ENCODE data around the gene LRRC71. TPM values are rescaled to one million over a fixed set of nuclear protein-coding genes. Genes with fewer than 3 reads are reported as not detected.

Gene LRRC71
- total and polyA plus RNA-seq, 10 of the 15 experiments (the other 5 are each of a cell fraction or from before 2014, with no cell fraction given) = not detected

GRCh38 chr1:156883919-156884318 lies 36.5 kb upstream of the LRRC71 start:
- in situ Hi-C loops (cut with MboI) = no loop called here
- CTCF ChIA-PET = interaction anchor here (0.9 to 2.2 kb wide), 5 partner anchors 8 to 194 kb away, joined by 4 to 8 read pairs (median 5); no protein-coding TSS in a partner anchor
- 2% methylated on average over 7 of the region's 7 CpGs for WGBS (ENCODE audit: insufficient coverage, insufficient replicate concordance, low lambda C conversion rate, missing lambda C conversion rate)
- SMC1A ChIA-PET (ENCODE audit: uncharacterized antibody, unreplicated experiment) = interaction anchor here (1.0 to 1.5 kb wide), 2 partner anchors 45 to 87 kb away, joined by 3 to 4 read pairs; no protein-coding TSS in a partner anchor
- Histone ChIP-seq H3K4me3 (no peak overlapping the region), H3K36me3 (ENCODE audit: control insufficient read depth in 2 of 2, insufficient read depth in 2 of 2, low read length in 1 of 2) (no peaks in the 10 kb centered on the region), H3K27me3 (replicated peaks in 1 of 2; ENCODE audit: control insufficient read depth in 2 of 2, insufficient read depth in 2 of 2, low read length in 1 of 2) (peaks cover 0 to 8% of the 10 kb centered on the region in 2 experiments; a peak in 3 of 4 replicates), H3K4me1 (ENCODE audit: control insufficient read depth, insufficient read depth, low read length) (no peaks in the 10 kb centered on the region), H3K9ac (ENCODE audit: control insufficient read depth, insufficient read depth, low read length) (no peak overlapping the region), H3K27ac (ENCODE audit: control insufficient read depth, insufficient read depth) (no peak overlapping the region), H3K9me3 (replicated peaks; ENCODE audit: control insufficient read depth, insufficient read depth, low read length) (no peaks in the 10 kb centered on the region), H2AFZ (ENCODE audit: control insufficient read depth, low read depth, low read length) (no peak overlapping the region), H3K79me2 (ENCODE audit: control insufficient read depth, insufficient read depth, low read length) (no peaks in the 10 kb centered on the region), H3K4me2 (ENCODE audit: control insufficient read depth, insufficient read depth) (no peak overlapping the region), H4K20me1 (ENCODE audit: control insufficient read depth, insufficient read depth) (no peaks in the 10 kb centered on the region)
- POLR2A ChIA-PET = interaction anchor here (0.6 to 0.8 kb wide), 2 partner anchors 11 to 158 kb away, joined by 3 to 4 read pairs; no protein-coding TSS in a partner anchor
- BruUV-seq (replicated peaks) = no TSS peak
- RAD21 ChIA-PET (ENCODE audit: unreplicated experiment) = interaction anchor here (1.0 to 1.4 kb wide), 3 partner anchors 22 to 195 kb away, joined by 3 to 4 read pairs (median 3); no protein-coding TSS in a partner anchor
- intact Hi-C loops (cut with micrococcal nuclease; ENCODE audit: unreplicated experiment) = no loop called here
- DNase-seq (ENCODE audit: low read depth, low spot score) (no peak), ATAC-seq (no peak), FAIRE-seq (no peak)
- no peak for TF ChIP-seq RCOR1 (conservative IDR thresholded peaks at IDR 0.05; ENCODE audit: low read depth, low read length)
- no peak for TF ChIP-seq MTA3 (IDR thresholded peaks at IDR 0.05; ENCODE audit: borderline replicate concordance, low read length)
- TF ChIP-seq NBN (IDR thresholded peaks at IDR 0.05) = no peak
- TF ChIP-seq GATAD2B (conservative IDR thresholded peaks at IDR 0.05; ENCODE audit: low read depth) = no peak
- no peak for TF ChIP-seq BRCA1 (IDR thresholded peaks at IDR 0.05; ENCODE audit: low read depth, low read length)

DNA sequence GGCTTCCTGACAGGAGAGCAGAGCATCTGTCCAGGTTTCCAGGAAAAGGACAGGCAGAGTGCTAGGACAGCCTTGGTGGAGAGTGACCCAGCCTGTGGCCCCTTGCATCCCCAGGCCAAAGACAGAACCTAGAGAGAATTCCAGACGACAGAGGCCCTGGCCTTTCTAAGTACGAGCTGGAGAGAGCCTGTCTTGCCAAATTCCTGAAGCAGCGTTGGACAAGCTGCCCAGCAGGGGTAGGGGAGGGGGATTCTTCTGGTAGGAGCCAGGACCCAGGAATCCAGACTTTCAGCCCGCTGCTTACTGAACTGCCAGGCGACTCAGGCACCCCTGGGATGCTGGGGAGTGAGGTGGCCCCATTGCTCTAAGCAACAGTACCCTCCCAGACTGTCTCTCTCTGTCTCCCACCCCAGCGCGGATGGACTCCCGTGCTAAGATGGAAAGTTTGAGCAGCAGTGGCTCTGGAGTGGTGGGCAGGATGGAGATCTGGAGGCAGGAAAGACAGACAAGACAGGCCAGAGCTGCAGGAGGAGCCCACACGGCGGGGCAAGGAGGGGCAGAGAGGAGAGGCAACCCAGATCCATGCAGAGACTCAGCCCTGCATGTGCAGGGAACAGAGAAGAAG lies 35.8 kb upstream of the LRRC71 start:
- Histone ChIP-seq H3K9ac (ENCODE audit: control insufficient read depth, insufficient read depth, low read length) (no peak overlapping the region), H3K27me3 (replicated peaks in 1 of 2; ENCODE audit: control insufficient read depth in 2 of 2, insufficient read depth in 2 of 2, low read length in 1 of 2) (peaks cover 0 to 6% of the 10 kb centered on the region in 2 experiments; a peak in 3 of 4 replicates), H3K9me3 (replicated peaks; ENCODE audit: control insufficient read depth, insufficient read depth, low read length) (no peaks in the 10 kb centered on the region), H3K27ac (ENCODE audit: control insufficient read depth, insufficient read depth) (no peak overlapping the region), H3K79me2 (ENCODE audit: control insufficient read depth, insufficient read depth, low read length) (no peaks in the 10 kb centered on the region), H4K20me1 (ENCODE audit: control insufficient read depth, insufficient read depth) (no peaks in the 10 kb centered on the region), H2AFZ (ENCODE audit: control insufficient read depth, low read depth, low read length) (no peak overlapping the region), H3K36me3 (ENCODE audit: control insufficient read depth in 2 of 2, insufficient read depth in 2 of 2, low read length in 1 of 2) (no peaks in the 10 kb centered on the region), H3K4me3 (no peak overlapping the region), H3K4me2 (ENCODE audit: control insufficient read depth, insufficient read depth) (no peak overlapping the region), H3K4me1 (ENCODE audit: control insufficient read depth, insufficient read depth, low read length) (no peaks in the 10 kb centered on the region)
- no TSS peak for BruUV-seq (replicated peaks)
- in situ Hi-C loops (cut with MboI) (no loop called here), intact Hi-C loops (cut with micrococcal nuclease; ENCODE audit: unreplicated experiment) (no loop called here)
- RAD21 ChIA-PET (ENCODE audit: unreplicated experiment) = interaction anchor here (1.0 to 2.6 kb wide), 4 partner anchors 23 to 195 kb away, joined by 3 to 7 read pairs (median 4); no protein-coding TSS in a partner anchor
- SMC1A ChIA-PET (ENCODE audit: uncharacterized antibody, unreplicated experiment) = interaction anchor here (1.0 to 1.5 kb wide), 2 partner anchors 46 to 87 kb away, joined by 3 to 4 read pairs; no protein-coding TSS in a partner anchor
- CTCF ChIA-PET = interaction anchor here (1.1 to 2.2 kb wide), 6 partner anchors 8 to 194 kb away, joined by 5 to 8 read pairs (median 6); no protein-coding TSS in a partner anchor
- no peak for DNase-seq (ENCODE audit: low read depth, low spot score)
- no peak for FAIRE-seq
- 29% methylated on average over 10 of the region's 10 CpGs for WGBS (ENCODE audit: insufficient coverage, insufficient replicate concordance, low lambda C conversion rate, missing lambda C conversion rate)
- ATAC-seq = no peak; the same call in 2 of the 3 replicates
- POLR2A ChIA-PET = no interaction called here
- TF ChIP-seq NBN (IDR thresholded peaks at IDR 0.05) (no peak), HDAC6 (IDR thresholded peaks at IDR 0.05; ENCODE audit: unreplicated experiment) (no peak), EP300 (IDR thresholded peaks at IDR 0.05; ENCODE audit: borderline replicate concordance in 1 of 2, control insufficient read depth in 1 of 2, low read depth in 2 of 2, low read length in 2 of 2) (no peak), SPI1 (IDR thresholded peaks at IDR 0.05; ENCODE audit: borderline replicate concordance, insufficient read depth, low read depth, low read length) (no peak), HDGF (IDR thresholded peaks at IDR 0.05) (no peak), RELB (IDR thresholded peaks at IDR 0.05; ENCODE audit: low read depth) (no peak)
- TF ChIP-seq, protein P1, sequence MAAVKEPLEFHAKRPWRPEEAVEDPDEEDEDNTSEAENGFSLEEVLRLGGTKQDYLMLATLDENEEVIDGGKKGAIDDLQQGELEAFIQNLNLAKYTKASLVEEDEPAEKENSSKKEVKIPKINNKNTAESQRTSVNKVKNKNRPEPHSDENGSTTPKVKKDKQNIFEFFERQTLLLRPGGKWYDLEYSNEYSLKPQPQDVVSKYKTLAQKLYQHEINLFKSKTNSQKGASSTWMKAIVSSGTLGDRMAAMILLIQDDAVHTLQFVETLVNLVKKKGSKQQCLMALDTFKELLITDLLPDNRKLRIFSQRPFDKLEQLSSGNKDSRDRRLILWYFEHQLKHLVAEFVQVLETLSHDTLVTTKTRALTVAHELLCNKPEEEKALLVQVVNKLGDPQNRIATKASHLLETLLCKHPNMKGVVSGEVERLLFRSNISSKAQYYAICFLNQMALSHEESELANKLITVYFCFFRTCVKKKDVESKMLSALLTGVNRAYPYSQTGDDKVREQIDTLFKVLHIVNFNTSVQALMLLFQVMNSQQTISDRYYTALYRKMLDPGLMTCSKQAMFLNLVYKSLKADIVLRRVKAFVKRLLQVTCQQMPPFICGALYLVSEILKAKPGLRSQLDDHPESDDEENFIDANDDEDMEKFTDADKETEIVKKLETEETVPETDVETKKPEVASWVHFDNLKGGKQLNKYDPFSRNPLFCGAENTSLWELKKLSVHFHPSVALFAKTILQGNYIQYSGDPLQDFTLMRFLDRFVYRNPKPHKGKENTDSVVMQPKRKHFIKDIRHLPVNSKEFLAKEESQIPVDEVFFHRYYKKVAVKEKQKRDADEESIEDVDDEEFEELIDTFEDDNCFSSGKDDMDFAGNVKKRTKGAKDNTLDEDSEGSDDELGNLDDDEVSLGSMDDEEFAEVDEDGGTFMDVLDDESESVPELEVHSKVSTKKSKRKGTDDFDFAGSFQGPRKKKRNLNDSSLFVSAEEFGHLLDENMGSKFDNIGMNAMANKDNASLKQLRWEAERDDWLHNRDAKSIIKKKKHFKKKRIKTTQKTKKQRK (IDR thresholded peaks at IDR 0.05; ENCODE audit: low read depth, low read length) = no peak

Measured in GM12878 (cell line).